Tibial nerve (tissue), 3 donors: ENCODE results near the gene KRT72.

Experiments
- POLR2A ChIP-seq, 2 donors: fragments of 450-650 bp; IDR thresholded peaks; one replicate each; pipeline ENCODE4 v1.6.1; 2017; ENCODE audit warnings: antibody characterized with exemption in 2 of 2, mild to moderate bottlenecking in 2 of 2, moderate library complexity in 2 of 2
- TF ChIP-seq, protein P1 (sequence below), 5 experiments: fragments of 200-600 bp in 3 of 5; fragments of 450-650 bp in 2 of 5; sonication (generic) in 3 of 5; IDR thresholded peaks; one replicate each; pipeline ENCODE4 v1.5.1; 2016 to 2019; ENCODE audit warnings: antibody characterized with exemption in 5 of 5, mild to moderate bottlenecking in 3 of 5, moderate library complexity in 2 of 5

DNA sequence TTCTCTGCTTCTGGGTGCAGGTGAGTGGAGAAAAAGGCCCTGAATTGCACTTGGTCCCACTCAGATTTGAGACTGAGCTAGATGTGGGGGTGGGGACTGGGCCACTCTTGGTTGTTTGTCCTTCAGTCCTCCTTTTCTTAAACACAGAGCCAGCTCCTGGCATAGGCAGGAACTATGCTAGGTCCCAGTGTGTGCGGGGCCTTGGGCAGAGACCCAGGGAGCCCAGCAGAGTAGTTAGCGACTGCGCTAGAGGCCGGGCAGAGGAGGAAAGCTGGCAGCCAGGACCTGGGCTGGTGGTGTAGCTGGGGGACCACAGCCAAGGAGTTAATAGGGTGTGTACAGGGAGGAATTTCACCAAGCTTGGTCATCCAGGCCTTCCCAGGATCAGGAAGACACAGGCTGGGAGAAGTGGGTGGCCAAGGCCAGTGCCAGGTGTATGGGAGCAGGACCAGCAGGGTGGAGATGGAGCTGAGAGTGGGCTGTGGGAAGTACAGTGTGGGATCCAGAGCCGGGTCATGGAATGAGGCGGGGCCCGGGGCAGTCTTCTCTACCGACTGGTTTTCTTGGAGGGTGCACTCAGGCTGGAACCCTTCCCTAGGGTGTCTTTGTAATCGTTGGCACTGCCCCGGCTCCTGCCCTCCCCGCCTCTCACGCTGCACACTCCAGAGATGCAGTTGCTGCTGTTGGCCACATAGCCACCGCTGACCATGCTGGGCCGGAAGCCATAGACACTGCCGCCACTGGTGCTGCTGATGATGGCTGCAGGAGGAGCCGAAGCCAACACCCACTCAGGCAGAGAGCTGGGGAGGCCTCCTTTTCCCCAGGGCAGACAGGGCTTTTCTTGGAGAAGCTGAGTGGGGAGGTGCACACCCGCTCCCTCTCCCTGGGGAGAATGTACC is 57.0 kb downstream of the KRT72 start:
- TF ChIP-seq, protein P1, sequence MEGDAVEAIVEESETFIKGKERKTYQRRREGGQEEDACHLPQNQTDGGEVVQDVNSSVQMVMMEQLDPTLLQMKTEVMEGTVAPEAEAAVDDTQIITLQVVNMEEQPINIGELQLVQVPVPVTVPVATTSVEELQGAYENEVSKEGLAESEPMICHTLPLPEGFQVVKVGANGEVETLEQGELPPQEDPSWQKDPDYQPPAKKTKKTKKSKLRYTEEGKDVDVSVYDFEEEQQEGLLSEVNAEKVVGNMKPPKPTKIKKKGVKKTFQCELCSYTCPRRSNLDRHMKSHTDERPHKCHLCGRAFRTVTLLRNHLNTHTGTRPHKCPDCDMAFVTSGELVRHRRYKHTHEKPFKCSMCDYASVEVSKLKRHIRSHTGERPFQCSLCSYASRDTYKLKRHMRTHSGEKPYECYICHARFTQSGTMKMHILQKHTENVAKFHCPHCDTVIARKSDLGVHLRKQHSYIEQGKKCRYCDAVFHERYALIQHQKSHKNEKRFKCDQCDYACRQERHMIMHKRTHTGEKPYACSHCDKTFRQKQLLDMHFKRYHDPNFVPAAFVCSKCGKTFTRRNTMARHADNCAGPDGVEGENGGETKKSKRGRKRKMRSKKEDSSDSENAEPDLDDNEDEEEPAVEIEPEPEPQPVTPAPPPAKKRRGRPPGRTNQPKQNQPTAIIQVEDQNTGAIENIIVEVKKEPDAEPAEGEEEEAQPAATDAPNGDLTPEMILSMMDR (IDR thresholded peaks at IDR 0.05): no peak
- TF ChIP-seq POLR2A (IDR thresholded peaks at IDR 0.05): no peak
